Right atrium auricular region (tissue), 2 donors: ENCODE results near the gene SEMA4D. TPM values are rescaled to one million over a fixed set of nuclear protein-coding genes. Genes with fewer than 3 reads are reported as not detected.

Source experiments
- DNase-seq: peaks from one replicate; pipeline ENCODE4 v3.0.0-alpha.2; 2019; ENCODE audit warnings: low spot score
- H3K27ac ChIP-seq, 2 donors: fragments of 200-600 bp; sonication (generic); 1 replicate in 1 of 2; 2 replicates in 1 of 2; pipeline ENCODE4 v1.5.1; 2016 to 2019
- H3K27me3 ChIP-seq, 2 donors: fragments of 200-600 bp; sonication (generic); one replicate each; pipeline versions ENCODE4 v1.5.1 to v1.6.0; 2017 to 2019
- H3K36me3 ChIP-seq: fragments of 200-600 bp; sonication (generic); one replicate; pipeline ENCODE4 v1.5.1; 2016
- H3K4me1 ChIP-seq, 2 donors: fragments of 200-600 bp; sonication (generic); one replicate each; pipeline versions ENCODE4 v1.5.1 to v1.6.0; 2017 to 2019
- H3K4me3 ChIP-seq, 2 donors: fragments of 200-600 bp; sonication (generic); 1 replicate in 1 of 2; 2 replicates in 1 of 2; pipeline ENCODE4 v1.5.1; 2017 to 2019; ENCODE audit warnings: mild to moderate bottlenecking in 1 of 2, moderate library complexity in 1 of 2
- H3K9me3 ChIP-seq, 2 donors: fragments of 200-600 bp; sonication (generic); one replicate each; pipeline ENCODE4 v1.5.1; 2019
- CTCF ChIP-seq, 2 donors: fragments of 200-600 bp; sonication (generic); IDR thresholded peaks; one replicate each; pipeline ENCODE4 v1.5.1; 2019; ENCODE audit warnings: antibody characterized with exemption in 2 of 2
- total RNA-seq, 2 donors: library from RNA; depleted of rRNA; stranded (reverse); fragments of >200 nt; gene quantifications; one replicate each; pipeline ENCODE4 v1.1.0, GENCODE V29; 2016

Gene SEMA4D
- total RNA-seq, 2 donors from 2014 or later, result 14.6 to 22.1 TPM

- no peaks in the 10 kb centered on the region for H3K36me3 ChIP-seq
- H3K9me3 ChIP-seq, result no peaks in the 10 kb centered on the region
- H3K27ac ChIP-seq, result no peak overlapping the region
- H3K27me3 ChIP-seq, result no peaks in the 10 kb centered on the region
- no peak for TF ChIP-seq CTCF (IDR thresholded peaks at IDR 0.05)
- H3K4me1 ChIP-seq, result peaks cover 0 to 16% of the 10 kb centered on the region in 2 donors
- DNase-seq, result no peak
- no peak overlapping the region for H3K4me3 ChIP-seq
Measured at GRCh38 chr9:89498852-89499480, 1.1 kb upstream of the SEMA4D start.

GRCh38 chr9:89497257-89497963 lies 503 bp downstream of the SEMA4D start:
- Histone ChIP-seq H3K27ac (peak overlapping the region; percentile 58 to 75), H3K27me3 (no peaks in the 10 kb centered on the region), H3K9me3 (no peaks in the 10 kb centered on the region), H3K36me3 (no peaks in the 10 kb centered on the region), H3K4me3 (peak overlapping the region; percentile 80 to 81), H3K4me1 (peaks cover 0 to 16% of the 10 kb centered on the region in 2 donors)
- no peak for DNase-seq
- TF ChIP-seq CTCF (IDR thresholded peaks at IDR 0.05), result no peak

GRCh38 chr9:89496645-89497256 lies 1.2 kb downstream of the SEMA4D start:
- Histone ChIP-seq H3K27ac (peak overlapping the region; percentile 58 to 75), H3K9me3 (no peaks in the 10 kb centered on the region), H3K27me3 (no peaks in the 10 kb centered on the region), H3K36me3 (no peaks in the 10 kb centered on the region), H3K4me3 (peak overlapping the region; percentile 80 to 81), H3K4me1 (peaks cover 0 to 16% of the 10 kb centered on the region in 2 donors)
- no peak for DNase-seq
- TF ChIP-seq CTCF (IDR thresholded peaks at IDR 0.05), result no peak

- TF ChIP-seq CTCF (IDR thresholded peaks at IDR 0.05), result no peak
- peak overlapping the region in 1 of 2 donors; percentile 80 for H3K4me3 ChIP-seq
- no peaks in the 10 kb centered on the region for H3K9me3 ChIP-seq
- peaks cover 0 to 16% of the 10 kb centered on the region in 2 donors for H3K4me1 ChIP-seq
- no peaks in the 10 kb centered on the region for H3K36me3 ChIP-seq
- DNase-seq, result no peak
- peak overlapping the region; percentile 58 to 75 for H3K27ac ChIP-seq
- no peaks in the 10 kb centered on the region for H3K27me3 ChIP-seq
Measured at GRCh38 chr9:89495824-89496560, 1.9 kb downstream of the SEMA4D start.

GRCh38 chr9:89494199-89494598 lies 3.7 kb downstream of the SEMA4D start:
- TF ChIP-seq CTCF (IDR thresholded peaks at IDR 0.05), result no peak
- no peaks in the 10 kb centered on the region for H3K27me3 ChIP-seq
- no peak overlapping the region for H3K27ac ChIP-seq
- peaks cover 0 to 16% of the 10 kb centered on the region in 2 donors for H3K4me1 ChIP-seq
- no peaks in the 10 kb centered on the region for H3K9me3 ChIP-seq
- H3K36me3 ChIP-seq, result no peaks in the 10 kb centered on the region
- no peak overlapping the region for H3K4me3 ChIP-seq
- DNase-seq, result no peak
